PC-3 (cell line): ENCODE measurements around the gene SRSF8. TPM values are rescaled to one million over a fixed set of nuclear protein-coding genes. Genes with fewer than 3 reads are reported as not detected.
A peak's percentile ranks its signal among the peaks of the same experiment; 100 is the strongest.

Source experiments
- ATAC-seq: fragments of 200-7000 bp; cut with Tn5 transposase; 2 replicates; pipeline ENCODE4 v1.9.1; 2020; ENCODE audit warnings: mild to moderate bottlenecking, moderate library complexity
- BruUV-seq: library from RNA; stranded (reverse); fragments of 400-500 nt; replicated peaks from 2 replicates; lab custom pipeline; 2021; lab: Mats Ljungman, UMichigan
- CTCF ChIA-PET: fragments of 300-600 bp; sonication (Branson Sonifier 250); formaldehyde crosslinking; loops from one replicate; lab custom pipeline; 2022; ENCODE audit warnings: antibody characterized with exemption; lab: Charles Lee
- POLR2A ChIA-PET: fragments of 300-600 bp; sonication (Branson Sonifier 250); formaldehyde crosslinking; loops from one replicate; lab custom pipeline; 2022; ENCODE audit warnings: antibody characterized with exemption; ENCODE audit not compliant: unreplicated experiment; lab: Charles Lee
- DNase-seq: peaks from one replicate; pipeline ENCODE4 v3.0.0-alpha.2; 2015
- H2AFZ ChIP-seq: fragments of 300-600 bp; sonication (generic); 2 replicates; pipeline ENCODE4 v1.6.0; 2016; ENCODE audit warnings: antibody characterized with exemption, low read length
- H3F3A ChIP-seq: fragments of 300-600 bp; sonication (generic); one replicate; pipeline ENCODE4 v1.6.0; 2017; ENCODE audit warnings: antibody characterized with exemption, low read length, control low read depth, mild to moderate bottlenecking; ENCODE audit not compliant: unreplicated experiment
- H3K27ac ChIP-seq: fragments of 300-600 bp; sonication (generic); 2 replicates; pipeline ENCODE4 v1.5.1; 2016; ENCODE audit warnings: mild to moderate bottlenecking, low read length
- H3K27me3 ChIP-seq: fragments of 300-600 bp; sonication (generic); 2 replicates; pipeline ENCODE4 v1.6.1; 2016; ENCODE audit warnings: low read length, mixed read lengths
- H3K36me3 ChIP-seq: fragments of 300-600 bp; sonication (generic); 2 replicates; pipeline ENCODE4 v1.6.1; 2016; ENCODE audit warnings: low read depth, mixed run types, low read length, mixed read lengths
- H3K4me1 ChIP-seq: fragments of 300-600 bp; sonication (generic); 2 replicates; pipeline ENCODE4 v1.5.1; 2016; ENCODE audit warnings: low read length; ENCODE audit not compliant: insufficient read depth
- H3K4me2 ChIP-seq: fragments of 300-600 bp; sonication (generic); 2 replicates; pipeline ENCODE4 v1.6.0; 2016; ENCODE audit warnings: low read length
- H3K4me3 ChIP-seq: fragments of 300-600 bp; sonication (generic); 2 replicates; pipeline ENCODE4 v1.5.1; 2016; ENCODE audit warnings: mild to moderate bottlenecking, low read length, mixed read lengths
- H3K79me2 ChIP-seq: fragments of 300-600 bp; sonication (generic); 2 replicates; pipeline ENCODE4 v1.6.1; 2017; ENCODE audit warnings: low read length, mixed read lengths
- H3K9ac ChIP-seq: fragments of 300-600 bp; sonication (generic); 2 replicates; pipeline ENCODE4 v1.6.0; 2016; ENCODE audit warnings: mild to moderate bottlenecking, low read length
- H3K9me2 ChIP-seq: fragments of 300-600 bp; sonication (generic); replicated peaks from 2 replicates; pipeline ENCODE4 v1.6.1; 2016; ENCODE audit warnings: mixed run types, low read length, mixed read lengths
- H3K9me3 ChIP-seq: fragments of 300-600 bp; sonication (generic); 2 replicates; pipeline ENCODE4 v1.6.1; 2016; ENCODE audit warnings: low read length, mixed read lengths
- H4K20me1 ChIP-seq: fragments of 300-600 bp; sonication (generic); 2 replicates; pipeline ENCODE4 v1.6.1; 2016; ENCODE audit warnings: low read length, mixed read lengths
- EZH2 ChIP-seq: fragments of 300-600 bp; sonication (generic); IDR thresholded peaks from one replicate; pipeline ENCODE4 v1.6.1; 2017; ENCODE audit warnings: antibody characterized with exemption, mild to moderate bottlenecking, low read length; ENCODE audit not compliant: unreplicated experiment
- EZH2phosphoT487 ChIP-seq: fragments of 300-600 bp; sonication (generic); IDR thresholded peaks from 2 replicates; pipeline ENCODE4 v1.6.1; 2018; ENCODE audit warnings: mild to moderate bottlenecking, antibody characterized with exemption, low read length, borderline replicate concordance
- intact Hi-C: fragments of 100-400 bp; cut with micrococcal nuclease; formaldehyde crosslinking; loops from 2 replicates; pipeline ENCODE4 v1.9.0; 2023
- total RNA-seq: library from RNA; depleted of rRNA; stranded (reverse); fragments of >200 nt; gene quantifications from 2 replicates; pipeline ENCODE4 v1.2.3, GENCODE V29; 2014
- TF ChIP-seq, protein P1 (sequence below): fragments of 300-600 bp; sonication (generic); conservative IDR thresholded peaks from 2 replicates; pipeline ENCODE4 v1.5.1; 2017; ENCODE audit warnings: antibody characterized with exemption, low read depth, mild to moderate bottlenecking, low read length

Gene SRSF8
- total RNA-seq, 1 experiment from 2014 or later = 17.2 TPM

DNA sequence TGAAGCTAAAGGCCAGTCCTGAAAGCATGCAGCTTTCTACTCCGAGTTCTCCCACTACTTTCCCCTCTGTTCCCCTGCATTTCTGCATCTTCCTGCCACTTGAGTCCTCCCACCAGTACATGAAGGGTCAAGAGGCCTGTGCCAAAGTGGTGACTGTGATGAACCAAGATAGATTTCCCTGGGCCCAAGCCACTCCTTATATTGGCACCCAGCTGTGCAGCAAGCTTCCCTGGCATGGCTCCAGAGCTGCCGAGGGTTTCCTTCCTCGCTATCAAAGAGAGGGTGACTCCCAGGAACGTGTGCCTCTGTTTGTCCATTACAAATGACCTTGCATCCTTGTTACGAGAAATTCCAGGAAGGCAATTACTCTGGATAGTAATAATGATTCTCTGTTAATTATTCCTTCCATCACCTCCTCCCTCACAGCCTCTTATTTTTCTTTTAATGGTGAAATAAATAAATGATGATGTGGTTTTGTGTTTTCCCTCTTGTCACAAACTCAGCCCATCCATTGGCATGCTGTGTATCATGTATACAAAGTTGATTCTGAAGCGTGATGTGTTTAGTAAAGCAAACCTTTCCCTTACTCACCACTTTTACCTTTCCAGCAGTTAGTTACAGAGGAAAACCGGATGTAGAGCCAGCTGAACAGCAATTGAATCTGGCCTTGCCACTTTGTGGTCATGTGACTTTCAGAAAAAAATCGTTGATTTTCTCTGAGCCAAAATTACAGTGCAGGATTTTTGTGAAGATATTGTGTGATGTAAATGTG is 8.3 kb downstream of the SRSF8 start:
- no peaks in the 10 kb centered on the region for H3K36me3 ChIP-seq
- no peaks in the 10 kb centered on the region for H3K9me3 ChIP-seq
- DNase-seq = peak; percentile 37
- H3F3A ChIP-seq = no peaks in the 10 kb centered on the region
- H3K4me3 ChIP-seq = no peak overlapping the region
- H3K9ac ChIP-seq = no peak overlapping the region
- no peak overlapping the region for H2AFZ ChIP-seq
- H3K79me2 ChIP-seq = peaks cover 17% of the 10 kb centered on the region
- BruUV-seq = no TSS peak
- H3K27me3 ChIP-seq = no peaks in the 10 kb centered on the region
- TF ChIP-seq EZH2 (no peak), EZH2phosphoT487 (no peak)
- TF ChIP-seq, protein P1, sequence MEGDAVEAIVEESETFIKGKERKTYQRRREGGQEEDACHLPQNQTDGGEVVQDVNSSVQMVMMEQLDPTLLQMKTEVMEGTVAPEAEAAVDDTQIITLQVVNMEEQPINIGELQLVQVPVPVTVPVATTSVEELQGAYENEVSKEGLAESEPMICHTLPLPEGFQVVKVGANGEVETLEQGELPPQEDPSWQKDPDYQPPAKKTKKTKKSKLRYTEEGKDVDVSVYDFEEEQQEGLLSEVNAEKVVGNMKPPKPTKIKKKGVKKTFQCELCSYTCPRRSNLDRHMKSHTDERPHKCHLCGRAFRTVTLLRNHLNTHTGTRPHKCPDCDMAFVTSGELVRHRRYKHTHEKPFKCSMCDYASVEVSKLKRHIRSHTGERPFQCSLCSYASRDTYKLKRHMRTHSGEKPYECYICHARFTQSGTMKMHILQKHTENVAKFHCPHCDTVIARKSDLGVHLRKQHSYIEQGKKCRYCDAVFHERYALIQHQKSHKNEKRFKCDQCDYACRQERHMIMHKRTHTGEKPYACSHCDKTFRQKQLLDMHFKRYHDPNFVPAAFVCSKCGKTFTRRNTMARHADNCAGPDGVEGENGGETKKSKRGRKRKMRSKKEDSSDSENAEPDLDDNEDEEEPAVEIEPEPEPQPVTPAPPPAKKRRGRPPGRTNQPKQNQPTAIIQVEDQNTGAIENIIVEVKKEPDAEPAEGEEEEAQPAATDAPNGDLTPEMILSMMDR = no peak
- H4K20me1 ChIP-seq = no peaks in the 10 kb centered on the region
- intact Hi-C loops = no loop called here
- POLR2A ChIA-PET = interaction anchor here (0.5 kb wide), 1 partner anchor 9 kb away, joined by 3 read pairs; no protein-coding TSS in a partner anchor
- no peaks in the 10 kb centered on the region for H3K9me2 ChIP-seq
- no peak overlapping the region for H3K27ac ChIP-seq
- CTCF ChIA-PET = no interaction called here
- peaks cover 32% of the 10 kb centered on the region for H3K4me1 ChIP-seq
- ATAC-seq = 0 out of 2 replicates have a peak, but pooled peaks have one; percentile 23
- H3K4me2 ChIP-seq = no peak overlapping the region

DNA sequence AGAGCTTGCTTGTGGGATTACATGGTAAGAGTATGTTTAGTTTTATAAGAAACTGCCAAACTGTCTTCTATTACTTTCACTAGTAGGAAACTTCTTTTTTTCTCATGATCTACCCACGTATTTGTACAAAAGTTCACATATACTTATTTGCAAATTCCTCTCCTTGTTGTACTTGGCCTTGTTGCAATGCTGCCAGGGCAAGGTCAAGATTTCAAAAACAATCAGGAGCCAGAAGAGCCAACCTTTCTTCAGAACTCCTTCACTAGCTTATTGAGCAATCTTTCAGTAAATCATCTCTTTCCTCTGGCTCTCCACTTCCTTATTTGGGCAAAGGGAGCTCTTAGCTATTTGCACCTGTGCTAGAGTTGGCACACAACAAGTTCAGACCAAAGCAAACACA is 9.7 kb downstream of the SRSF8 start:
- Histone ChIP-seq H3K9me2 (no peaks in the 10 kb centered on the region), H3F3A (no peaks in the 10 kb centered on the region), H3K4me2 (no peak overlapping the region; the same call in 1 of the 2 replicates), H3K9me3 (no peaks in the 10 kb centered on the region), H3K4me1 (peaks cover 32% of the 10 kb centered on the region), H4K20me1 (no peaks in the 10 kb centered on the region), H3K36me3 (no peaks in the 10 kb centered on the region), H3K79me2 (peaks cover 3% of the 10 kb centered on the region; the same call in 1 of the 2 replicates), H3K9ac (no peak overlapping the region), H2AFZ (no peak overlapping the region), H3K27me3 (no peaks in the 10 kb centered on the region), H3K27ac (no peak overlapping the region), H3K4me3 (no peak overlapping the region)
- no TSS peak for BruUV-seq
- TF ChIP-seq, protein P1 = no peak
- TF ChIP-seq EZH2phosphoT487 = no peak
- TF ChIP-seq EZH2 = no peak
- DNase-seq (peak; percentile 66), ATAC-seq (peak; percentile 27; the same call in 1 of the 2 replicates)
- ChIA-PET CTCF (interaction anchor here (1.7 kb wide), 1 partner anchor 75 kb away, joined by 6 read pairs; no protein-coding TSS in a partner anchor), POLR2A (interaction anchor here (0.7 kb wide), 1 partner anchor 103 kb away, joined by 4 read pairs; the partner anchor contains the start of genes CWC15 and KDM4D)
- intact Hi-C loops = no loop called here

DNA sequence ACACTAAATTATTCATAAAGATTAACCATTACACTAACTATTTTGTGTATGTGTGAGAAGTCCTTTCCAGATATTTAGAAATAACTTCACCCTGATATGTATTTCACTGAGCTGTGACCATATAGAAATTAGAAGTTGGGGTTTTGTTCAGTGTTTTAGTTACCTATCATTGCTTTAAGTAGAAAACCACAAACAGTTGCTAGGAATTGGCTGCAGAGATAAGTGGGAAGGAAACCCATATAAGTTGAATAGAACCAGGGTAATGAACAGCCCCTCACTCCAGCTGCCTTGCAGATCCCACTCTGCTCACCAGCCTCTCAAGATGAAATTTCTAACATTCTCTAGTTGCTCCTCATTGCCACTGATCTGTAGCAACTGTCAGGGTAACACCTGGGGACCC is 10.3 kb downstream of the SRSF8 start:
- no peaks in the 10 kb centered on the region for H3K36me3 ChIP-seq
- no peaks in the 10 kb centered on the region for H4K20me1 ChIP-seq
- H3K9me3 ChIP-seq = no peaks in the 10 kb centered on the region
- DNase-seq (no peak), ATAC-seq (no peak)
- intact Hi-C loops = no loop called here
- ChIA-PET POLR2A (no interaction called here), CTCF (interaction anchor here (1.7 kb wide), 1 partner anchor 75 kb away, joined by 6 read pairs; no protein-coding TSS in a partner anchor)
- H3K4me1 ChIP-seq = peaks cover 32% of the 10 kb centered on the region
- no TSS peak for BruUV-seq
- H3K4me2 ChIP-seq = no peak overlapping the region
- H3K27ac ChIP-seq = no peak overlapping the region
- H3K79me2 ChIP-seq = no peaks in the 10 kb centered on the region
- TF ChIP-seq, protein P1 = no peak
- TF ChIP-seq EZH2 (no peak), EZH2phosphoT487 (no peak)
- no peaks in the 10 kb centered on the region for H3K27me3 ChIP-seq
- H3F3A ChIP-seq = no peaks in the 10 kb centered on the region
- no peak overlapping the region for H3K4me3 ChIP-seq
- H2AFZ ChIP-seq = no peak overlapping the region
- H3K9ac ChIP-seq = no peak overlapping the region
- H3K9me2 ChIP-seq = no peaks in the 10 kb centered on the region
